CD4-positive, alpha-beta T cell treated with Interleukin-1 beta for 1 hour (primary cell): ENCODE results near the gene TBC1D10A.

Experiments
- DNase-seq, 2 donors: peaks; one replicate each; pipeline ENCODE4 v3.0.0-alpha.2; 2020 to 2022

Gene TBC1D10A

GRCh38 chr22:30285176-30285845 lies 41.4 kb downstream of the TBC1D10A start:
- DNase-seq = no peak

GRCh38 chr22:30284666-30285065 lies 42.1 kb downstream of the TBC1D10A start:
- DNase-seq = no peak

GRCh38 chr22:30284172-30284571 lies 42.6 kb downstream of the TBC1D10A start:
- no peak for DNase-seq

GRCh38 chr22:30283342-30283741 lies 43.4 kb downstream of the TBC1D10A start:
- no peak for DNase-seq

- DNase-seq = no peak
These were observed 44.1 kb downstream of the TBC1D10A start for GRCh38 chr22:30282616-30283046.

- DNase-seq = no peak
These were observed 46.2 kb downstream of the TBC1D10A start for GRCh38 chr22:30280505-30280904.

GRCh38 chr22:30279932-30280331 lies 46.8 kb downstream of the TBC1D10A start:
- no peak for DNase-seq

- peak in 1 of 2 donors; percentile 60 for DNase-seq
These were observed 47.5 kb downstream of the TBC1D10A start for GRCh38 chr22:30279046-30279788.

- DNase-seq = peak in 1 of 2 donors; percentile 46
These were observed 49.0 kb downstream of the TBC1D10A start for GRCh38 chr22:30277547-30278344.

- DNase-seq = no peak
These were observed 50.7 kb downstream of the TBC1D10A start for GRCh38 chr22:30276039-30276438.

GRCh38 chr22:30275625-30276024 lies 51.1 kb downstream of the TBC1D10A start:
- peak; percentile 36 to 50 for DNase-seq

- no peak for DNase-seq
These were observed 52.3 kb downstream of the TBC1D10A start for GRCh38 chr22:30274437-30274812.

GRCh38 chr22:30273711-30274436 lies 52.9 kb downstream of the TBC1D10A start:
- no peak for DNase-seq

GRCh38 chr22:30272781-30273601 lies 53.8 kb downstream of the TBC1D10A start:
- DNase-seq = peak in 1 of 2 donors; percentile 58

GRCh38 chr22:30270832-30271231 lies 55.9 kb downstream of the TBC1D10A start:
- peak; percentile 32 to 89 for DNase-seq

GRCh38 chr22:30268331-30268730 lies 58.4 kb downstream of the TBC1D10A start:
- DNase-seq = no peak

GRCh38 chr22:30267382-30268302 lies 59.1 kb downstream of the TBC1D10A start:
- peak; percentile 61 to 63 for DNase-seq

GRCh38 chr22:30266445-30267381 lies 60.0 kb downstream of the TBC1D10A start, which contains the start of gene OSM:
OSM (minus strand) TSS chr22:30266851; CDS start chr22:30266799, 52 bp downstream.
- DNase-seq = peak; percentile 81 to 83

GRCh38 chr22:30265823-30266444 lies 60.8 kb downstream of the TBC1D10A start:
- DNase-seq = peak; percentile 86 to 91
